ENCODE measurements around the gene CSNK1G2.

CSNK1G2 gene

GRCh38 chr19:2011169-2011568 lies 70.2 kb downstream of the CSNK1G2 start:
- H3K79me2 ChIP-seq = peaks cover 5% of the 10 kb centered on the region
- no peak overlapping the region for H3K9ac ChIP-seq
- no peak overlapping the region for H2AFZ ChIP-seq
- H3K27ac ChIP-seq = no peak overlapping the region
- no peaks in the 10 kb centered on the region for H3K27me3 ChIP-seq (ENCODE audit: control insufficient read depth, insufficient read depth, low read length)
- peaks cover 1% of the 10 kb centered on the region for H3K4me1 ChIP-seq
- no peaks in the 10 kb centered on the region for H3K9me3 ChIP-seq (ENCODE audit: control insufficient read depth, low read length)
- H3K4me3 ChIP-seq (ENCODE audit: low read depth, low read length) = no peak overlapping the region
- H3K4me2 ChIP-seq (ENCODE audit: low read length) = no peak overlapping the region
- H3K36me3 ChIP-seq (ENCODE audit: control insufficient read depth, insufficient read depth, low read length) = no peaks in the 10 kb centered on the region
- TF ChIP-seq CTCF (IDR thresholded peaks at IDR 0.05) = no peak

GRCh38 chr19:2012941-2013682 lies 72.1 kb downstream of the CSNK1G2 start:
- no peak overlapping the region for H3K4me3 ChIP-seq (ENCODE audit: low read depth, low read length)
- peaks cover 4% of the 10 kb centered on the region for H3K4me1 ChIP-seq
- no peak overlapping the region for H3K27ac ChIP-seq
- peaks cover 5% of the 10 kb centered on the region for H3K79me2 ChIP-seq
- no peak overlapping the region for H3K9ac ChIP-seq
- TF ChIP-seq CTCF (IDR thresholded peaks at IDR 0.05) = no peak
- no peak overlapping the region for H3K4me2 ChIP-seq (ENCODE audit: low read length)
- H2AFZ ChIP-seq = no peak overlapping the region
- H3K36me3 ChIP-seq (ENCODE audit: control insufficient read depth, insufficient read depth, low read length) = no peaks in the 10 kb centered on the region
- H3K9me3 ChIP-seq (ENCODE audit: control insufficient read depth, low read length) = no peaks in the 10 kb centered on the region
- H3K27me3 ChIP-seq (ENCODE audit: control insufficient read depth, insufficient read depth, low read length) = no peaks in the 10 kb centered on the region

GRCh38 chr19:2013683-2013961 lies 72.7 kb downstream of the CSNK1G2 start:
- Histone ChIP-seq H3K4me2 (ENCODE audit: low read length) (no peak overlapping the region), H3K27me3 (ENCODE audit: control insufficient read depth, insufficient read depth, low read length) (no peaks in the 10 kb centered on the region), H3K79me2 (peaks cover 5% of the 10 kb centered on the region), H3K9ac (no peak overlapping the region), H2AFZ (no peak overlapping the region), H3K36me3 (ENCODE audit: control insufficient read depth, insufficient read depth, low read length) (no peaks in the 10 kb centered on the region), H3K4me1 (peaks cover 4% of the 10 kb centered on the region), H3K9me3 (ENCODE audit: control insufficient read depth, low read length) (no peaks in the 10 kb centered on the region), H3K4me3 (ENCODE audit: low read depth, low read length) (no peak overlapping the region), H3K27ac (no peak overlapping the region)
- TF ChIP-seq CTCF (IDR thresholded peaks at IDR 0.05) = no peak

- no peaks in the 10 kb centered on the region for H3K9me3 ChIP-seq (ENCODE audit: control insufficient read depth, low read length)
- H3K27me3 ChIP-seq (ENCODE audit: control insufficient read depth, insufficient read depth, low read length) = no peaks in the 10 kb centered on the region
- H3K4me3 ChIP-seq (ENCODE audit: low read depth, low read length) = no peak overlapping the region
- no peak overlapping the region for H3K27ac ChIP-seq
- H3K36me3 ChIP-seq (ENCODE audit: control insufficient read depth, insufficient read depth, low read length) = no peaks in the 10 kb centered on the region
- H2AFZ ChIP-seq = no peak overlapping the region
- TF ChIP-seq CTCF (IDR thresholded peaks at IDR 0.05) = no peak
- H3K4me2 ChIP-seq (ENCODE audit: low read length) = no peak overlapping the region
- peaks cover 4% of the 10 kb centered on the region for H3K4me1 ChIP-seq
- peaks cover 5% of the 10 kb centered on the region for H3K79me2 ChIP-seq
- no peak overlapping the region for H3K9ac ChIP-seq
Observed at GRCh38 chr19:2014131-2014571, 73.2 kb downstream of the CSNK1G2 start.

All from parathyroid adenoma (tissue), 2 donors.